GM10266 (cell line): ENCODE results near the gene MBNL1.

ENCODE experiments used
- DNase-seq: peaks from one replicate; pipeline ENCODE4 v3.0.0; 2012; ENCODE audit errors: extremely low spot score
- CTCF ChIP-seq: IDR thresholded peaks from 2 replicates; pipeline ENCODE4 v1.5.1; 2012; ENCODE audit warnings: mild to moderate bottlenecking, low read depth; ENCODE audit not compliant: control insufficient read depth, insufficient read depth; ENCODE audit errors: missing control alignments

MBNL1 gene

GRCh38 chr3:152325136-152325535 lies 56.4 kb downstream of the MBNL1 start:
- DNase-seq, result no peak
- TF ChIP-seq CTCF, result no peak

- no peak for DNase-seq
- TF ChIP-seq CTCF, result no peak
These were observed 58.5 kb downstream of the MBNL1 start for GRCh38 chr3:152327203-152327602.

GRCh38 chr3:152328841-152329240 lies 60.1 kb downstream of the MBNL1 start:
- TF ChIP-seq CTCF, result no peak
- no peak for DNase-seq

- no peak for TF ChIP-seq CTCF
- no peak for DNase-seq
These were observed 61.8 kb downstream of the MBNL1 start for GRCh38 chr3:152330559-152330958.

GRCh38 chr3:152331018-152331541 lies 62.4 kb downstream of the MBNL1 start:
- DNase-seq, result no peak
- no peak for TF ChIP-seq CTCF

GRCh38 chr3:152331998-152332397 lies 63.3 kb downstream of the MBNL1 start:
- no peak for DNase-seq
- no peak for TF ChIP-seq CTCF

GRCh38 chr3:152333928-152334327 lies 65.2 kb downstream of the MBNL1 start:
- no peak for TF ChIP-seq CTCF
- DNase-seq, result no peak

GRCh38 chr3:152334761-152335160 lies 66.0 kb downstream of the MBNL1 start:
- DNase-seq, result no peak
- no peak for TF ChIP-seq CTCF
